NT2/D1 (cell line): ENCODE results near the gene CAMK2G.

ENCODE experiments used
- SUZ12 ChIP-seq: IDR thresholded peaks from 2 replicates; pipeline ENCODE4 v1.6.1; 2011; ENCODE audit not compliant: insufficient read length, insufficient read depth; ENCODE audit errors: extremely low read depth
- YY1 ChIP-seq: IDR thresholded peaks from 2 replicates; pipeline ENCODE4 v1.6.1; 2011; ENCODE audit not compliant: insufficient read length, insufficient read depth

- TF ChIP-seq YY1 (no peak), SUZ12 (no peak)
These were observed 94.1 kb downstream of the CAMK2G start for GRCh38 chr10:73780301-73780700.
